NCI-H2029 (cell line): ENCODE measurements around the gene LRRK1.

Experiments used
- DNase-seq: peaks from one replicate; lab custom pipeline; 2025; lab: John Stamatoyannopoulos, UW

LRRK1 gene

GRCh38 chr15:100890850-100891249 lies 28.3 kb upstream of the LRRK1 start:
- no peak for DNase-seq

GRCh38 chr15:100891307-100892012 lies 27.7 kb upstream of the LRRK1 start:
- DNase-seq: no peak

GRCh38 chr15:100892013-100892355 lies 27.2 kb upstream of the LRRK1 start:
- DNase-seq: no peak

- no peak for DNase-seq
These were observed 25.7 kb upstream of the LRRK1 start for GRCh38 chr15:100893261-100893963.

GRCh38 chr15:100893964-100894295 lies 25.2 kb upstream of the LRRK1 start:
- DNase-seq: no peak

- DNase-seq: no peak
These were observed 23.4 kb upstream of the LRRK1 start for GRCh38 chr15:100895721-100896120.

- DNase-seq: no peak
These were observed 21.7 kb upstream of the LRRK1 start for GRCh38 chr15:100897221-100898151.

GRCh38 chr15:100898152-100898490 lies 21.0 kb upstream of the LRRK1 start:
- no peak for DNase-seq

- no peak for DNase-seq
These were observed 20.3 kb upstream of the LRRK1 start for GRCh38 chr15:100898661-100899462.

- no peak for DNase-seq
These were observed 19.6 kb upstream of the LRRK1 start for GRCh38 chr15:100899601-100900000.

GRCh38 chr15:100900136-100900794 lies 18.9 kb upstream of the LRRK1 start:
- no peak for DNase-seq

GRCh38 chr15:100900795-100901169 lies 18.4 kb upstream of the LRRK1 start:
- no peak for DNase-seq

- no peak for DNase-seq
These were observed 17.9 kb upstream of the LRRK1 start for GRCh38 chr15:100901296-100901695.

- DNase-seq: no peak
These were observed 17.3 kb upstream of the LRRK1 start for GRCh38 chr15:100901702-100902435.

- peak; percentile 65 for DNase-seq
These were observed 16.6 kb upstream of the LRRK1 start for GRCh38 chr15:100902436-100903167.

GRCh38 chr15:100903168-100903554 lies 16.0 kb upstream of the LRRK1 start:
- no peak for DNase-seq

- no peak for DNase-seq
These were observed 13.3 kb upstream of the LRRK1 start for GRCh38 chr15:100905850-100906249.

- DNase-seq: no peak
These were observed 10.7 kb upstream of the LRRK1 start for GRCh38 chr15:100908466-100908865.

GRCh38 chr15:100909565-100909964 lies 9.6 kb upstream of the LRRK1 start:
- DNase-seq: no peak
